HEK293 (cell line): Measurements from ENCODE around the gene HNF1A.

Experiments used
- CTCF ChIA-PET: fragments of 350-600 bp; formaldehyde crosslinking; extraction: SDS; loops from one replicate; lab custom pipeline; 2021; ENCODE audit warnings: antibody characterized with exemption; lab: Yijun Ruan, JAX
- POLR2A ChIA-PET: fragments of 300-600 bp; formaldehyde crosslinking; extraction: SDS; loops from one replicate; lab custom pipeline; 2020; ENCODE audit warnings: antibody characterized with exemption, inconsistent platforms; lab: Yijun Ruan, JAX
- H3K27ac ChIP-seq: fragments of 200-500 bp; sonication (Bioruptor generic); 2 replicates; pipeline ENCODE4 v1.5.1; 2014; ENCODE audit warnings: low read depth, low read length, control low read depth, inconsistent platforms; ENCODE audit errors: extremely low read depth
- H3K36me3 ChIP-seq, 2 experiments: fragments of 200-500 bp in 1 of 2; sonication (Bioruptor generic) in 1 of 2; 1 replicate in 1 of 2; 2 replicates in 1 of 2; pipeline ENCODE4 v1.5.1; 2014 to 2017; ENCODE audit warnings: inconsistent platforms in 2 of 2, low read length in 2 of 2; ENCODE audit not compliant: control insufficient read depth in 2 of 2, insufficient read depth in 1 of 2
- H3K4me1 ChIP-seq: fragments of 200-500 bp; sonication (Bioruptor generic); 2 replicates; pipeline ENCODE4 v1.5.1; 2014; ENCODE audit warnings: mild to moderate bottlenecking, low read length, inconsistent platforms; ENCODE audit not compliant: control insufficient read depth, insufficient read depth
- H3K4me3 ChIP-seq: 2 replicates; pipeline ENCODE4 v1.5.1; 2011; ENCODE audit warnings: low read depth, mild to moderate bottlenecking, control low read depth, low read length, moderate library complexity
- H3K9me3 ChIP-seq: fragments of 200-500 bp; sonication (Bioruptor generic); 2 replicates; pipeline ENCODE4 v1.5.1; 2014; ENCODE audit warnings: low read depth, low read length, inconsistent platforms; ENCODE audit not compliant: control insufficient read depth, insufficient read depth
- GLI2 ChIP-seq: fragments of 450-650 bp; formaldehyde crosslinking; IDR thresholded peaks from 2 replicates; pipeline ENCODE4; 2017; ENCODE audit warnings: missing biosample characterization, missing genetic modification characterization, low read depth, borderline replicate concordance
- GLI4 ChIP-seq: fragments of 450-650 bp; formaldehyde crosslinking; IDR thresholded peaks from 2 replicates; pipeline ENCODE4 v1.5.1; 2016; ENCODE audit warnings: missing biosample characterization, missing genetic modification characterization
- GLIS1 ChIP-seq: fragments of 450-650 bp; formaldehyde crosslinking; IDR thresholded peaks from 2 replicates; pipeline ENCODE4 v1.5.1; 2016; ENCODE audit warnings: missing biosample characterization, missing genetic modification characterization
- GLIS2 ChIP-seq: fragments of 450-650 bp; formaldehyde crosslinking; IDR thresholded peaks from 2 replicates; pipeline ENCODE4 v1.5.1; 2016; ENCODE audit warnings: missing biosample characterization, missing genetic modification characterization
- HOXC10 ChIP-seq: sonication (generic); formaldehyde crosslinking; IDR thresholded peaks from 2 replicates; pipeline ENCODE4 v1.8.1; 2023; ENCODE audit warnings: mild to moderate bottlenecking, missing genetic modification reagents
- KLF8 ChIP-seq: fragments of 450-650 bp; formaldehyde crosslinking; IDR thresholded peaks from 2 replicates; pipeline ENCODE4 v1.5.1; 2016; ENCODE audit warnings: missing biosample characterization, missing genetic modification characterization
- OVOL3 ChIP-seq: fragments of 450-650 bp; formaldehyde crosslinking; IDR thresholded peaks from 2 replicates; pipeline ENCODE4 v1.5.1; 2016; ENCODE audit warnings: missing biosample characterization, missing genetic modification characterization
- PRDM6 ChIP-seq: fragments of 450-650 bp; formaldehyde crosslinking; IDR thresholded peaks from 2 replicates; pipeline ENCODE4 v1.5.1; 2017; ENCODE audit warnings: missing biosample characterization, missing genetic modification characterization
- SP7 ChIP-seq: fragments of 450-650 bp; formaldehyde crosslinking; IDR thresholded peaks from 2 replicates; pipeline ENCODE4 v1.5.1; 2016; ENCODE audit warnings: missing biosample characterization, missing genetic modification characterization
- ZBTB48 ChIP-seq: fragments of 450-650 bp; formaldehyde crosslinking; IDR thresholded peaks from 2 replicates; pipeline ENCODE4 v1.5.1; 2016; ENCODE audit warnings: missing biosample characterization, missing genetic modification characterization
- ZFP37 ChIP-seq: fragments of 450-650 bp; formaldehyde crosslinking; IDR thresholded peaks from 2 replicates; pipeline ENCODE4 v1.5.1; 2016; ENCODE audit warnings: missing biosample characterization, missing genetic modification characterization
- ZFP69B ChIP-seq: fragments of 450-650 bp; formaldehyde crosslinking; IDR thresholded peaks from 2 replicates; pipeline ENCODE4 v1.5.1; 2016; ENCODE audit warnings: missing biosample characterization, missing genetic modification characterization
- ZIC2 ChIP-seq: fragments of 450-650 bp; formaldehyde crosslinking; IDR thresholded peaks from 2 replicates; pipeline ENCODE4 v1.5.1; 2016; ENCODE audit warnings: missing biosample characterization, missing genetic modification characterization
- ZNF112 ChIP-seq: fragments of 450-650 bp; formaldehyde crosslinking; IDR thresholded peaks from 2 replicates; pipeline ENCODE4 v1.5.0; 2017; ENCODE audit warnings: missing biosample characterization, missing genetic modification characterization
- ZNF157 ChIP-seq: fragments of 450-650 bp; formaldehyde crosslinking; IDR thresholded peaks from 2 replicates; pipeline ENCODE4 v1.5.1; 2016; ENCODE audit warnings: missing biosample characterization, missing genetic modification characterization
- ZNF202 ChIP-seq: fragments of 450-650 bp; formaldehyde crosslinking; IDR thresholded peaks from 2 replicates; pipeline ENCODE4 v1.5.1; 2016; ENCODE audit warnings: missing biosample characterization, missing genetic modification characterization, borderline replicate concordance
- ZNF223 ChIP-seq: fragments of 450-650 bp; formaldehyde crosslinking; IDR thresholded peaks from 2 replicates; pipeline ENCODE4 v1.5.1; 2016; ENCODE audit warnings: missing biosample characterization, missing genetic modification characterization
- ZNF239 ChIP-seq: fragments of 450-650 bp; formaldehyde crosslinking; IDR thresholded peaks from 2 replicates; pipeline ENCODE4 v1.5.1; 2016; ENCODE audit warnings: missing biosample characterization, missing genetic modification characterization
- ZNF366 ChIP-seq: fragments of 450-650 bp; formaldehyde crosslinking; conservative IDR thresholded peaks from 2 replicates; pipeline ENCODE4 v1.5.1; 2016; ENCODE audit warnings: missing biosample characterization, missing genetic modification characterization
- ZNF394 ChIP-seq: fragments of 450-650 bp; formaldehyde crosslinking; IDR thresholded peaks from 2 replicates; pipeline ENCODE4 v1.5.1; 2016; ENCODE audit warnings: missing biosample characterization, missing genetic modification characterization, mild to moderate bottlenecking, moderate library complexity, borderline replicate concordance
- ZNF423 ChIP-seq: fragments of 450-650 bp; formaldehyde crosslinking; IDR thresholded peaks from 2 replicates; pipeline ENCODE4 v1.5.1; 2016; ENCODE audit warnings: missing biosample characterization, missing genetic modification characterization
- ZNF449 ChIP-seq: fragments of 450-650 bp; formaldehyde crosslinking; IDR thresholded peaks from 2 replicates; pipeline ENCODE4 v1.5.1; 2017; ENCODE audit warnings: missing biosample characterization, mild to moderate bottlenecking, missing genetic modification characterization, moderate library complexity
- ZNF501 ChIP-seq: fragments of 450-650 bp; formaldehyde crosslinking; IDR thresholded peaks from 2 replicates; pipeline ENCODE4 v1.5.1; 2016; ENCODE audit warnings: missing biosample characterization, missing genetic modification characterization
- ZNF521 ChIP-seq: fragments of 450-650 bp; formaldehyde crosslinking; IDR thresholded peaks from 2 replicates; pipeline ENCODE4 v1.5.1; 2017; ENCODE audit warnings: missing biosample characterization, mild to moderate bottlenecking, missing genetic modification characterization
- ZNF555 ChIP-seq: fragments of 450-650 bp; formaldehyde crosslinking; conservative IDR thresholded peaks from 2 replicates; pipeline ENCODE4 v1.5.1; 2017; ENCODE audit warnings: missing biosample characterization, mild to moderate bottlenecking, missing genetic modification characterization, inconsistent platforms
- ZNF571 ChIP-seq: fragments of 450-650 bp; formaldehyde crosslinking; IDR thresholded peaks from 2 replicates; pipeline ENCODE4 v1.5.0; 2017; ENCODE audit warnings: missing biosample characterization, missing genetic modification characterization
- ZNF624 ChIP-seq: fragments of 450-650 bp; formaldehyde crosslinking; IDR thresholded peaks from 2 replicates; pipeline ENCODE4 v1.5.1; 2017; ENCODE audit warnings: missing biosample characterization, missing genetic modification characterization
- ZNF645 ChIP-seq: fragments of 450-650 bp; formaldehyde crosslinking; IDR thresholded peaks from 2 replicates; pipeline ENCODE4; 2016; ENCODE audit warnings: missing biosample characterization, missing genetic modification characterization
- ZNF658 ChIP-seq: fragments of 450-650 bp; formaldehyde crosslinking; IDR thresholded peaks from 2 replicates; pipeline ENCODE4; 2016; ENCODE audit warnings: missing biosample characterization, missing genetic modification characterization
- ZNF692 ChIP-seq: fragments of 450-650 bp; formaldehyde crosslinking; IDR thresholded peaks from 2 replicates; pipeline ENCODE4 v1.5.1; 2016; ENCODE audit warnings: missing biosample characterization, missing genetic modification characterization
- ZNF747 ChIP-seq: fragments of 450-650 bp; formaldehyde crosslinking; IDR thresholded peaks from 2 replicates; pipeline ENCODE4 v1.5.1; 2016; ENCODE audit warnings: missing biosample characterization, missing genetic modification characterization
- ZSCAN23 ChIP-seq: fragments of 450-650 bp; formaldehyde crosslinking; IDR thresholded peaks from 2 replicates; pipeline ENCODE4 v1.5.1; 2016; ENCODE audit warnings: missing biosample characterization, missing genetic modification characterization

HNF1A gene

GRCh38 chr12:121021754-121022153, 43.4 kb downstream of the HNF1A start:
- H3K4me3 ChIP-seq = no peak overlapping the region
- CTCF ChIA-PET = interaction anchor here (0.6 kb wide), 1 partner anchor 208 kb away, joined by 4 read pairs; no protein-coding TSS in a partner anchor
- H3K36me3 ChIP-seq = no peaks in the 10 kb centered on the region
- TF ChIP-seq ZNF692 (tag by site-specific recombination) (no peak), ZNF449 (tag by site-specific recombination) (no peak), ZNF112 (no peak), ZNF658 (tag by site-specific recombination) (no peak), KLF8 (tag by site-specific recombination) (no peak), ZNF747 (no peak), GLI4 (no peak), GLIS1 (tag by site-specific recombination) (no peak), PRDM6 (no peak), ZNF555 (no peak), ZIC2 (tag by site-specific recombination) (no peak), ZBTB48 (tag by site-specific recombination) (no peak), ZNF521 (tag by site-specific recombination) (no peak), ZNF501 (no peak), GLI2 (tag by site-specific recombination) (no peak), ZNF202 (tag by site-specific recombination) (no peak), SP7 (tag by site-specific recombination) (no peak)
- H3K4me1 ChIP-seq = no peaks in the 10 kb centered on the region
- POLR2A ChIA-PET = no interaction called here
- no peaks in the 10 kb centered on the region for H3K9me3 ChIP-seq
- no peak overlapping the region for H3K27ac ChIP-seq

- POLR2A ChIA-PET = no interaction called here
- Histone ChIP-seq H3K4me3 (no peak overlapping the region), H3K4me1 (no peaks in the 10 kb centered on the region), H3K36me3 (no peaks in the 10 kb centered on the region), H3K9me3 (no peaks in the 10 kb centered on the region), H3K27ac (no peak overlapping the region)
- CTCF ChIA-PET = interaction anchor here (0.6 to 0.7 kb wide), 3 partner anchors 38 to 207 kb away, joined by 3 to 4 read pairs (median 3); no protein-coding TSS in a partner anchor
- TF ChIP-seq ZNF423 (no peak), ZNF394 (tag by site-specific recombination) (no peak), ZNF501 (no peak), OVOL3 (tag by site-specific recombination) (no peak), ZFP37 (no peak), ZNF658 (tag by site-specific recombination) (no peak), ZNF223 (tag by site-specific recombination) (no peak), ZSCAN23 (tag by site-specific recombination) (no peak), ZNF157 (no peak), ZNF624 (tag by site-specific recombination) (no peak), ZFP69B (tag by site-specific recombination) (no peak), HOXC10 (no peak), ZNF366 (tag by site-specific recombination) (no peak), GLIS2 (no peak), ZNF239 (no peak), ZNF571 (tag by site-specific recombination) (no peak), PRDM6 (no peak), ZNF645 (tag by site-specific recombination) (no peak)
Observed at GRCh38 chr12:121022713-121023112, 44.4 kb downstream of the HNF1A start.
